Measurements from ENCODE around the gene KIF17.

DNA sequence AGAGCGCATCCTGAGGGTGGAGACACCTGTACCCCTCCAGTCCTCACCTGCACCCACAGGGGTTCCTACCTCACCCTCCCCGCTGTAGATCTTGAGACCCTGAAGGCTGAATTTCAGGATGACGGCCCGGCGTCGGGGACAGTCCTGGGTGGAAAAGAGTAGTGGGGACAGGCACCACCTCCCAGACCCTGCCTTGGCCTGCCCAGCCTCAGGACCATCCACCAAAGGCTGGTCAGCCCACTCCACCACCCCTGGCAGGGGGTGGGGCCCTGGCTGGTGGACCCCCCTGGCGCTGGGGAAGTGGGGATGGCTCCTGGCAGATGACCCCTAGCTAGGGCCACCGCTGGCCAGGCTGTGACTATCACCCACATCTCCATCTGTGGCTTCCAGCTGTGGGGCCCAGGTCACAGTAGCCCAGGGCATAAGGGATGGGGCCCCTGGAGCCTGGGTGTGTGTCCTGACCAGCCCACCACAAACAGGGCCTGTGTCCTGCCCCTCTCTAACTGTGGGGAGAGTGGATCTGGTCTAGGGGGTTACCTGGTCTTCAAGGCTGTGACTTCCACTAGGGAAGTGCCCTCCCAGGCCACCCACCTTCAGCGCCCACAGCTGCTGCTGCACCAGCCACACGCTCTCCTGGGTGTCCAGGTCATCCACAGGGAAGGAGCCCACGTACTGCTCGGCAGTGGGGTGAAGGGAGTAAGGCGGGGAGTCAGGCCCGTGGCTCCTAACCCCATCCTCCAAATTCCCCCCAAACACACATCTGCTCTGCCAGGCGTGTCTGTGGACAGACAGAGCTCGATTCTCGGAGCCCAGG, 9.3 kb upstream of the KIF17 start:
- TF ChIP-seq CTCF (conservative IDR thresholded peaks at IDR 0.05) (no peak), ZFX (IDR thresholded peaks at IDR 0.05) (no peak)
